GM12878 (cell line): ENCODE results near the gene BIRC7. TPM values are rescaled to one million over a fixed set of nuclear protein-coding genes. Genes with fewer than 3 reads are reported as not detected.

Source experiments
- JUND ChIP-seq: IDR thresholded peaks from 2 replicates; pipeline ENCODE4 v1.6.1; 2012; ENCODE audit warnings: low read depth, mild to moderate bottlenecking, low read length, improper control_type of control experiment, moderate library complexity
- MYB ChIP-seq: fragments of 150-350 bp; IDR thresholded peaks from 2 replicates; pipeline ENCODE4 v1.6.1; 2014; ENCODE audit warnings: mild to moderate bottlenecking, low read depth, low read length, borderline replicate concordance
- RAD51 ChIP-seq: fragments of 450-650 bp; IDR thresholded peaks from 2 replicates; pipeline ENCODE4 v1.6.1; 2016; ENCODE audit warnings: moderate library complexity, mild to moderate bottlenecking, inconsistent platforms
- SREBF1 ChIP-seq: IDR thresholded peaks from 2 replicates; pipeline ENCODE4 v1.6.1; 2012; ENCODE audit warnings: mild to moderate bottlenecking, low read length
- TBL1XR1 ChIP-seq: IDR thresholded peaks from 2 replicates; pipeline ENCODE4 v1.6.1; 2012; ENCODE audit warnings: low read depth, low read length, improper control_type of control experiment
- polyA plus RNA-seq, 11 experiments: library from polyadenylated mRNA; depleted of rRNA in 4 of 11; unstranded in 6 of 11; stranded (reverse) in 5 of 11; fragments of >200 nt; fragmentation: Nextera tagmentation in 4 of 11; fragmentation: Illumina TruSeq in 1 of 11; extraction: Ambion mirVana in 4 of 11; extraction: Trizol in 1 of 11; gene quantifications; 1 replicate in 1 of 11; 2 replicates in 10 of 11; pipeline versions ENCODE4 v1.2.1 to v1.2.3, GENCODE V29; 2011 to 2016; ENCODE audit warnings: inconsistent platforms in 2 of 11, missing spikeins in 2 of 11, low read depth in 1 of 11
- total RNA-seq, 4 experiments: library from RNA; depleted of rRNA in 3 of 4; stranded (reverse); fragments of >200 nt in 3 of 4; fragmentation: Illumina TruSeq in 1 of 4; extraction: Trizol in 1 of 4; gene quantifications; 2 replicates each; pipeline versions ENCODE4 v1.2.1 to v1.2.3, GENCODE V29; 2013 to 2021
- TF ChIP-seq, protein P1 (sequence below): fragments of 450-650 bp; IDR thresholded peaks from 2 replicates; pipeline ENCODE4 v1.6.1; 2016; ENCODE audit warnings: mild to moderate bottlenecking, moderate library complexity, borderline replicate concordance
- TF ChIP-seq, protein P2 (sequence below): IDR thresholded peaks from 2 replicates; pipeline ENCODE4 v1.6.1; 2012; ENCODE audit warnings: low read depth, low read length, improper control_type of control experiment
- TF ChIP-seq, protein P3 (sequence below): fragments of 450-650 bp; IDR thresholded peaks from 2 replicates; pipeline ENCODE4 v1.6.1; 2016; ENCODE audit warnings: mild to moderate bottlenecking

Gene BIRC7
- total and polyA plus RNA-seq, 10 of the 15 experiments (the other 5 are each of a cell fraction or from before 2014, with no cell fraction given) = 0.31 TPM; not detected in 9

DNA sequence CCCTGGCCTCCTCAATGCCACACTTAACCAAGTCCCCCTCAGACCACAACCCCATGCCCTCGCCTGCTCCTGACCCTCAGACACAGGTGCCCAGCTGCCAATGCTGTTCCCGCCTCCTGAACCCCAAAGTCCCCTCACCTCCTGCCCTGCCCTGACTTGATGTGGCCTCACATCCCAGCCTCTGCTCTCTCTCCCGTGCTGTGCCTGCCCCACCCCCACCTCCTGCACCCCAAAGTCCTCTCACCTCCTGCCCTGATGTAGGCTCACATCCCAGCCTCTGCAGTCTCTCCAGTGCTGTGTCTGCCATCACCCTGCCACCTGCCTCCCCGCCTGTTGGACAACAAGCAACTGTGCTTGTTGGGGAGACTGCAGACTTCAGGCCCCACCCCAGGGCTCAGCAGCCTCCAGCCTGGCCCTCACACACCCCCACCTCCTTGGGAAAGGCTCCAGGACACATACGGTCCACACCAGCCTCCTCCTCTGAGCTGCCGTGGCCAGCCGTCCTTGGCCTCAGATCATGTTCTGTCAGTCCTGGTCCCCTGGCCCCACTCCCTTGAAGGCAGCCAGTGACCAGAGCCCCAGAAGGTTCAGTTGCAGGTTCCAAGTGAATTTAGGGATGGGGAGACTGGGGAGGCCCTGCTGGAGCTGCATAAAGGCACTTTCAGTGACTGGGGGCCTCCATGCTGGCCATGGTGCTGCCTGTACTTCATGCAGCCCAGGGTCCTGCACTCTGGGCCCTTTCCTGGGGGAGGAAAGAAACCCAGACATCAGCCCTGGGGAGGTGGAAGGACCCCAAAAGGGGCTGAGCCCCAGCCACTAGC, 48.2 kb upstream of the BIRC7 start (continued):
- TF ChIP-seq, protein P1, sequence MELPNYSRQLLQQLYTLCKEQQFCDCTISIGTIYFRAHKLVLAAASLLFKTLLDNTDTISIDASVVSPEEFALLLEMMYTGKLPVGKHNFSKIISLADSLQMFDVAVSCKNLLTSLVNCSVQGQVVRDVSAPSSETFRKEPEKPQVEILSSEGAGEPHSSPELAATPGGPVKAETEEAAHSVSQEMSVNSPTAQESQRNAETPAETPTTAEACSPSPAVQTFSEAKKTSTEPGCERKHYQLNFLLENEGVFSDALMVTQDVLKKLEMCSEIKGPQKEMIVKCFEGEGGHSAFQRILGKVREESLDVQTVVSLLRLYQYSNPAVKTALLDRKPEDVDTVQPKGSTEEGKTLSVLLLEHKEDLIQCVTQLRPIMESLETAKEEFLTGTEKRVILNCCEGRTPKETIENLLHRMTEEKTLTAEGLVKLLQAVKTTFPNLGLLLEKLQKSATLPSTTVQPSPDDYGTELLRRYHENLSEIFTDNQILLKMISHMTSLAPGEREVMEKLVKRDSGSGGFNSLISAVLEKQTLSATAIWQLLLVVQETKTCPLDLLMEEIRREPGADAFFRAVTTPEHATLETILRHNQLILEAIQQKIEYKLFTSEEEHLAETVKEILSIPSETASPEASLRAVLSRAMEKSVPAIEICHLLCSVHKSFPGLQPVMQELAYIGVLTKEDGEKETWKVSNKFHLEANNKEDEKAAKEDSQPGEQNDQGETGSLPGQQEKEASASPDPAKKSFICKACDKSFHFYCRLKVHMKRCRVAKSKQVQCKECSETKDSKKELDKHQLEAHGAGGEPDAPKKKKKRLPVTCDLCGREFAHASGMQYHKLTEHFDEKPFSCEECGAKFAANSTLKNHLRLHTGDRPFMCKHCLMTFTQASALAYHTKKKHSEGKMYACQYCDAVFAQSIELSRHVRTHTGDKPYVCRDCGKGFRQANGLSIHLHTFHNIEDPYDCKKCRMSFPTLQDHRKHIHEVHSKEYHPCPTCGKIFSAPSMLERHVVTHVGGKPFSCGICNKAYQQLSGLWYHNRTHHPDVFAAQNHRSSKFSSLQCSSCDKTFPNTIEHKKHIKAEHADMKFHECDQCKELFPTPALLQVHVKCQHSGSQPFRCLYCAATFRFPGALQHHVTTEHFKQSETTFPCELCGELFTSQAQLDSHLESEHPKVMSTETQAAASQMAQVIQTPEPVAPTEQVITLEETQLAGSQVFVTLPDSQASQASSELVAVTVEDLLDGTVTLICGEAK = no peak
- TF ChIP-seq RAD51 = no peak
- TF ChIP-seq, protein P2, sequence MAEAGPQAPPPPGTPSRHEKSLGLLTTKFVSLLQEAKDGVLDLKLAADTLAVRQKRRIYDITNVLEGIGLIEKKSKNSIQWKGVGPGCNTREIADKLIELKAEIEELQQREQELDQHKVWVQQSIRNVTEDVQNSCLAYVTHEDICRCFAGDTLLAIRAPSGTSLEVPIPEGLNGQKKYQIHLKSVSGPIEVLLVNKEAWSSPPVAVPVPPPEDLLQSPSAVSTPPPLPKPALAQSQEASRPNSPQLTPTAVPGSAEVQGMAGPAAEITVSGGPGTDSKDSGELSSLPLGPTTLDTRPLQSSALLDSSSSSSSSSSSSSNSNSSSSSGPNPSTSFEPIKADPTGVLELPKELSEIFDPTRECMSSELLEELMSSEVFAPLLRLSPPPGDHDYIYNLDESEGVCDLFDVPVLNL = no peak
- TF ChIP-seq SREBF1 = no peak
- no peak for TF ChIP-seq JUND
- no peak for TF ChIP-seq TBL1XR1
- TF ChIP-seq, protein P3, sequence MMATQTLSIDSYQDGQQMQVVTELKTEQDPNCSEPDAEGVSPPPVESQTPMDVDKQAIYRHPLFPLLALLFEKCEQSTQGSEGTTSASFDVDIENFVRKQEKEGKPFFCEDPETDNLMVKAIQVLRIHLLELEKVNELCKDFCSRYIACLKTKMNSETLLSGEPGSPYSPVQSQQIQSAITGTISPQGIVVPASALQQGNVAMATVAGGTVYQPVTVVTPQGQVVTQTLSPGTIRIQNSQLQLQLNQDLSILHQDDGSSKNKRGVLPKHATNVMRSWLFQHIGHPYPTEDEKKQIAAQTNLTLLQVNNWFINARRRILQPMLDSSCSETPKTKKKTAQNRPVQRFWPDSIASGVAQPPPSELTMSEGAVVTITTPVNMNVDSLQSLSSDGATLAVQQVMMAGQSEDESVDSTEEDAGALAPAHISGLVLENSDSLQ = no peak
- no peak for TF ChIP-seq MYB
